SK-N-SH (cell line): ENCODE results near the gene SLC29A1.

ENCODE experiments used
- CHD2 ChIP-seq: fragments of 150-350 bp; IDR thresholded peaks from 2 replicates; pipeline ENCODE4 v1.6.1; 2018; ENCODE audit warnings: low read length; ENCODE audit not compliant: partially characterized antibody
- CTCF ChIP-seq: fragments of 200-600 bp; sonication (generic); IDR thresholded peaks from 2 replicates; pipeline ENCODE4 v1.6.1; 2017; ENCODE audit warnings: antibody characterized with exemption, mild to moderate bottlenecking, moderate library complexity
- EP300 ChIP-seq, 2 experiments: IDR thresholded peaks; 2 replicates each; pipeline versions ENCODE4 v1.4.0 to v1.6.1; 2012; ENCODE audit warnings: borderline replicate concordance in 1 of 2, low read depth in 1 of 2, low read length in 1 of 2
- FOSL2 ChIP-seq: IDR thresholded peaks from 2 replicates; pipeline ENCODE4 v1.4.0; 2012; ENCODE audit warnings: low read depth, mild to moderate bottlenecking, moderate library complexity, borderline replicate concordance
- FOXJ3 ChIP-seq: sonication (generic); formaldehyde crosslinking; IDR thresholded peaks from 2 replicates; pipeline ENCODE4 v1.5.1; 2020; ENCODE audit warnings: mild to moderate bottlenecking, missing genetic modification reagents
- FOXM1 ChIP-seq: IDR thresholded peaks from 2 replicates; pipeline ENCODE4 v1.4.0; 2012; ENCODE audit warnings: low read depth, mild to moderate bottlenecking
- IRF3 ChIP-seq: fragments of 150-350 bp; IDR thresholded peaks from 2 replicates; pipeline ENCODE4 v1.6.1; 2016; ENCODE audit warnings: mild to moderate bottlenecking, low read depth, low read length
- MAX ChIP-seq: IDR thresholded peaks from 2 replicates; pipeline ENCODE4 v1.4.0; 2012; ENCODE audit warnings: low read depth
- RAD21 ChIP-seq: IDR thresholded peaks from 2 replicates; pipeline ENCODE4 v1.6.1; 2012; ENCODE audit warnings: mild to moderate bottlenecking, low read length
- REST ChIP-seq: IDR thresholded peaks from 2 replicates; pipeline ENCODE4 v1.6.1; 2012; ENCODE audit warnings: mild to moderate bottlenecking, low read depth, low read length, moderate library complexity
- RFX5 ChIP-seq: IDR thresholded peaks from 2 replicates; pipeline ENCODE4 v1.6.1; 2012; ENCODE audit warnings: mild to moderate bottlenecking, improper control_type of control experiment, low read length
- SMC3 ChIP-seq: IDR thresholded peaks from 2 replicates; pipeline ENCODE4 v1.6.1; 2012; ENCODE audit warnings: low read depth, low read length, improper control_type of control experiment
- USF2 ChIP-seq: fragments of 150-350 bp; IDR thresholded peaks from 2 replicates; pipeline ENCODE4 v1.6.1; 2017; ENCODE audit warnings: antibody characterized with exemption, low read length, low read depth, borderline replicate concordance

GRCh38 chr6:44272529-44272928, 49.1 kb downstream of the SLC29A1 start:
- TF ChIP-seq MAX: no peak
- TF ChIP-seq CHD2: no peak
- TF ChIP-seq CTCF: no peak
- TF ChIP-seq REST: no peak
- no peak for TF ChIP-seq EP300 (IDR thresholded peaks at IDR 0.05; ENCODE audit: borderline replicate concordance in 1 of 2, low read depth in 1 of 2, low read length in 1 of 2)
- TF ChIP-seq RFX5: no peak
- no peak for TF ChIP-seq SMC3
- TF ChIP-seq FOXM1: no peak
- no peak for TF ChIP-seq USF2
- no peak for TF ChIP-seq IRF3
- no peak for TF ChIP-seq FOSL2
- no peak for TF ChIP-seq FOXJ3 (CRISPR knock-in tag)
- no peak for TF ChIP-seq RAD21
